HepG2 (cell line): ENCODE results near the gene GLCE. TPM values are rescaled to one million over a fixed set of nuclear protein-coding genes. Genes with fewer than 3 reads are reported as not detected.

Experiments
- ARID4A ChIP-seq: sonication (generic); formaldehyde crosslinking; IDR thresholded peaks from 2 replicates; pipeline ENCODE4 v1.5.0; 2020; ENCODE audit warnings: mild to moderate bottlenecking, missing genetic modification reagents, borderline replicate concordance
- NCOR1 ChIP-seq: fragments of 200-600 bp; sonication (generic); IDR thresholded peaks from 2 replicates; pipeline ENCODE4 v1.7.0; 2017; ENCODE audit warnings: antibody characterized with exemption, low read length, borderline replicate concordance
- PAXIP1 ChIP-seq: sonication (generic); formaldehyde crosslinking; conservative IDR thresholded peaks from 2 replicates; pipeline ENCODE4 v1.4.0; 2020; ENCODE audit warnings: mild to moderate bottlenecking, missing genetic modification reagents, moderate library complexity
- ZNF224 ChIP-seq: sonication (generic); formaldehyde crosslinking; IDR thresholded peaks from 2 replicates; pipeline ENCODE4 v1.5.0; 2020; ENCODE audit warnings: mild to moderate bottlenecking, missing genetic modification reagents
- polyA plus RNA-seq, 8 experiments: library from polyadenylated mRNA; depleted of rRNA in 3 of 8; stranded (reverse) in 7 of 8; unstranded in 1 of 8; fragments of >200 nt; fragmentation: Illumina TruSeq in 4 of 8; extraction: Trizol in 4 of 8; gene quantifications; 2 replicates each; pipeline versions ENCODE4 v1.2.1 to v1.2.3, GENCODE V29; 2011 to 2016; ENCODE audit warnings: low read depth in 4 of 8, missing spikeins in 1 of 8, mixed read lengths in 1 of 8; ENCODE audit not compliant: insufficient read depth in 1 of 8
- total RNA-seq, 5 experiments: library from RNA; depleted of rRNA; stranded (reverse); fragments of >200 nt; fragmentation: Illumina TruSeq; extraction: Trizol; gene quantifications; 2 replicates each; pipeline ENCODE4 v1.2.3, GENCODE V29; 2016; ENCODE audit warnings: low read depth in 1 of 5

Gene GLCE
- total and polyA plus RNA-seq, 2 of the 13 experiments (the other 11 are each of a cell fraction or from before 2014, with no cell fraction given), result 12.9 to 23.4 TPM

- TF ChIP-seq ARID4A (CRISPR knock-in tag), result no peak
- TF ChIP-seq ZNF224 (CRISPR knock-in tag), result no peak
- TF ChIP-seq NCOR1, result peak; percentile 32; the same call in 1 of the 2 replicates
- TF ChIP-seq PAXIP1 (CRISPR knock-in tag), result 0 out of 2 replicates have a peak, but pooled peaks have one; percentile 21
Measured at GRCh38 chr15:69225355-69226022, 65.1 kb downstream of the GLCE start (continued).
